Transverse colon (tissue), 4 donors: ENCODE results near the gene DIS3L2. TPM values are rescaled to one million over a fixed set of nuclear protein-coding genes. Genes with fewer than 3 reads are reported as not detected.
"Not testable (repeated sequence)": the region's sequence is repeated elsewhere in the genome, so short reads cannot be mapped to it uniquely, and the experiment has no call there.

Source experiments
- DNase-seq: peaks from one replicate; pipeline ENCODE4 v3.0.0-alpha.2; 2019
- H3K27ac ChIP-seq, 4 donors: fragments of 200-600 bp; sonication (generic); 2 replicates each; pipeline ENCODE4 v1.5.1; 2016 to 2018; ENCODE audit warnings: inconsistent platforms in 4 of 4
- H3K27me3 ChIP-seq: fragments of 200-600 bp; sonication (generic); 2 replicates; pipeline ENCODE4 v1.5.1; 2017; ENCODE audit warnings: inconsistent platforms
- H3K36me3 ChIP-seq, 4 donors: fragments of 200-600 bp; sonication (generic); 2 replicates each; pipeline ENCODE4 v1.5.1; 2017 to 2019; ENCODE audit warnings: inconsistent platforms in 4 of 4
- H3K4me1 ChIP-seq, 4 donors: fragments of 200-600 bp; sonication (generic); 2 replicates each; pipeline ENCODE4 v1.5.1; 2017 to 2020; ENCODE audit warnings: inconsistent platforms in 4 of 4
- H3K4me3 ChIP-seq, 4 donors: fragments of 200-600 bp; sonication (generic); 1 replicate in 1 of 4; 2 replicates in 3 of 4; pipeline versions ENCODE4 v1.5.1 to v1.6.1; 2017 to 2019; ENCODE audit warnings: inconsistent platforms in 4 of 4
- H3K9me3 ChIP-seq, 2 donors: fragments of 200-600 bp; sonication (generic); 2 replicates each; pipeline ENCODE4 v1.5.1; 2017 to 2019; ENCODE audit warnings: inconsistent platforms in 2 of 2
- EP300 ChIP-seq: sonication (generic); formaldehyde crosslinking; IDR thresholded peaks from one replicate; pipeline ENCODE4 v1.6.1; 2017; ENCODE audit warnings: antibody characterized with exemption, low read depth
- POLR2A ChIP-seq: fragments of 450-650 bp; IDR thresholded peaks from one replicate; pipeline ENCODE4 v1.6.1; 2016; ENCODE audit warnings: antibody characterized with exemption, mild to moderate bottlenecking, moderate library complexity
- POLR2AphosphoS5 ChIP-seq, 3 donors: sonication (generic); formaldehyde crosslinking; IDR thresholded peaks; one replicate each; pipeline ENCODE4 v1.6.1; 2016; ENCODE audit warnings: antibody characterized with exemption in 3 of 3
- WGBS, 2 donors: methylation state at CpG; one replicate each; pipeline ENCODE4 v1.1.5; 2018; ENCODE audit warnings: low coverage in 1 of 2; 5-methylcytosine and 5-hydroxymethylcytosine counted together
- in situ Hi-C, 4 donors: fragments of 200-750 bp; cut with MboI; loops; one replicate each; pipeline versions ENCODE4 v1.15.0 to v1.15.1; 2017; ENCODE audit warnings: low sequenced_read_pairs in 3 of 4, low pct_ligation_motif_present in 1 of 4, low pct_unique_long_range_greater_than_20kb in 1 of 4
- intact Hi-C: fragments of 100-400 bp; cut with DNase I; formaldehyde crosslinking; loops from one replicate; pipeline ENCODE4 v1.15.1; 2023; ENCODE audit warnings: low total_unique reads
- total RNA-seq, 4 donors: library from RNA; depleted of rRNA; stranded (reverse); fragments of >200 nt; gene quantifications; one replicate each; pipeline ENCODE4 v1.1.0, GENCODE V29; 2016
- TF ChIP-seq, protein P1 (sequence below), 5 experiments: fragments of 200-600 bp in 3 of 5; fragments of 450-650 bp in 2 of 5; sonication (generic) in 3 of 5; IDR thresholded peaks; 1 replicate in 2 of 5; 2 replicates in 3 of 5; pipeline ENCODE4 v1.5.1; 2016 to 2017; ENCODE audit warnings: antibody characterized with exemption in 5 of 5, inconsistent platforms in 3 of 5, mild to moderate bottlenecking in 2 of 5, moderate library complexity in 1 of 5

The DIS3L2 gene
- total RNA-seq, 4 donors from 2014 or later, result 24.7 to 99.9 (median 51.2) TPM

DNA sequence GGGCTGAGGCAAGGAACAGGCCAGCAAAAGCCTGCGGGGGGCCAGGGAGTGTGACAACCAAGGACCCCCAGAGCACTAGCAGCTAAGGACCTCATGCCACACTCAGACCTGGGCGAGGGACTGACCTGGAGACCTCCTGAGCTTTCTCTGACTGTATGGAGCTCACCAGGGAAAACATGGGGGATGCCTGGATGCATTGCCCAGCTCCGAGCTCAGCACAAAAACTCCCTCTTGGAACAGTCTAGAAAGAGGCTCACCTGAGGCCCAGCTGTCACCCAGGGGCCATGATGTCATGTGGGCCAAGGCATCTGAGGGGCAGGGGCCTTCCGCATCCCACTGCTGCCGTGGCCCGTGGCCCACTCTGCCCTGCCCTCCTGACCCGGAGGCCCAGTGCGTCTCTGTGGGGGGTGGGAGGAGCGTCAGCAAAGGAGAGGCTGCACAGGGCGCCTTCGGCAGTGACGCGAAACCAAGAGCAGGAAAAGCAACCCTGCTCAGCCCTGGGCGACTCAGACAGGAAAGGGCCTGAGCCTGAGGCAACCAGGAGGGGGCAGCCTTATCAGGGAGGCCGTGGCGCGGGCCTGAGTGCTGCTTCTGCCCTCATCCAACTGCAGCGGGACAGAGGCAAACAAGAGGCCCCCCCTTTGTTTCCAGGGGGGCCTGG is 359.8 kb downstream of the DIS3L2 start:
- Histone ChIP-seq H3K27me3 (no peaks in the 10 kb centered on the region), H3K9me3 (no peaks in the 10 kb centered on the region), H3K4me1 (peaks cover 0 to 17% (median 10%) of the 10 kb centered on the region in 4 donors), H3K4me3 (no peak overlapping the region), H3K36me3 (no peaks in the 10 kb centered on the region), H3K27ac (no peak overlapping the region)
- in situ Hi-C loops (loop anchor here (10.0 to 25.0 kb wide), 3 partner anchors 396 to 416 kb away; partner anchors contain the start of gene NPPC (in 1 of the 4)), intact Hi-C loops (no loop called here)
- TF ChIP-seq POLR2A, result no peak
- TF ChIP-seq POLR2AphosphoS5 (IDR thresholded peaks at IDR 0.05), result no peak
- TF ChIP-seq EP300, result no peak
- peak; percentile 6 for DNase-seq
- 87% methylated on average over 18 of the region's 18 CpGs; no CpG with 5 or more reads in 1 of the 2 donors for WGBS, 2 donors

DNA sequence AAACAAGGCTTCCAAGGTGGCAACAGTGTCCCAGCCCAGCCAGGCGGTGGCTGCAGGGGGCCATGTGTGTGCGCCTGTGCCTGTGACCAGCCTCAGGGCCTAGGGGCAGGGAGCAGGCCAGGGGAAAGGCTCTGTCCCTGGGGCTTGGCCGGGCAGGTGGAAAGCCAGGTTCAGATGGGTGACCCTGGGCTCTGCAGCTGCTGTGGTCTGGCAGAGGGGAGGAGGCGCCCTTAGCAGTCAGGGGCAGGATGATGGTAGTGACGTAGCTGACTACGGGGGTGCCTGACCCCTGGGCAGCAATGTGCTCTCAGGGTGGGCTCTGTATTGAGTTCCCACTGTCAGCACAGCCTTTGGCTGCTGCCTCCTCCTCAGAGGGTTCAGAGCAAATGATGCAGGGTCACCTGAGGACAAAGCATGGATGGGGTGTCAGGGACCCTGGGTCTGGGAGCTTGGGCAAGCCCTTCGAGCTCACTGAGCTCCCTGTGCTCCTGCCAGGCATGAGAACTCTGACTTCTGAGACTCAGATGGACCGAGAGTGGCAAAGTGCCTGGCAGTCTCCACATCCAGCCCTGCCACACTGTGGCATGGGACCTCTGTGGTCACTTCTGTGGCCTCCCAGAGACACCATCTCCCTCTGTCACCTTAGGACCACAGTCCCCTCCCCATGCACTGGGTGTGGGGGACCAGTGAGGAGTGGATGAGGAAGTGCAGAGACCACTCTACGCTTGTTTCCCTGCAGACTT is 360.5 kb downstream of the DIS3L2 start:
- Histone ChIP-seq H3K4me1 (peaks cover 0 to 10% (median 5%) of the 10 kb centered on the region in 4 donors), H3K9me3 (no peaks in the 10 kb centered on the region), H3K4me3 (no peak overlapping the region), H3K27me3 (no peaks in the 10 kb centered on the region), H3K27ac (no peak overlapping the region), H3K36me3 (no peaks in the 10 kb centered on the region)
- in situ Hi-C loops, result loop anchor here (10.0 to 25.0 kb wide), 3 partner anchors 397 to 417 kb away; partner anchors contain the start of gene NPPC (in 1 of the 4)
- TF ChIP-seq EP300 (no peak), POLR2AphosphoS5 (IDR thresholded peaks at IDR 0.05) (no peak), POLR2A (no peak)
- TF ChIP-seq, protein P1, sequence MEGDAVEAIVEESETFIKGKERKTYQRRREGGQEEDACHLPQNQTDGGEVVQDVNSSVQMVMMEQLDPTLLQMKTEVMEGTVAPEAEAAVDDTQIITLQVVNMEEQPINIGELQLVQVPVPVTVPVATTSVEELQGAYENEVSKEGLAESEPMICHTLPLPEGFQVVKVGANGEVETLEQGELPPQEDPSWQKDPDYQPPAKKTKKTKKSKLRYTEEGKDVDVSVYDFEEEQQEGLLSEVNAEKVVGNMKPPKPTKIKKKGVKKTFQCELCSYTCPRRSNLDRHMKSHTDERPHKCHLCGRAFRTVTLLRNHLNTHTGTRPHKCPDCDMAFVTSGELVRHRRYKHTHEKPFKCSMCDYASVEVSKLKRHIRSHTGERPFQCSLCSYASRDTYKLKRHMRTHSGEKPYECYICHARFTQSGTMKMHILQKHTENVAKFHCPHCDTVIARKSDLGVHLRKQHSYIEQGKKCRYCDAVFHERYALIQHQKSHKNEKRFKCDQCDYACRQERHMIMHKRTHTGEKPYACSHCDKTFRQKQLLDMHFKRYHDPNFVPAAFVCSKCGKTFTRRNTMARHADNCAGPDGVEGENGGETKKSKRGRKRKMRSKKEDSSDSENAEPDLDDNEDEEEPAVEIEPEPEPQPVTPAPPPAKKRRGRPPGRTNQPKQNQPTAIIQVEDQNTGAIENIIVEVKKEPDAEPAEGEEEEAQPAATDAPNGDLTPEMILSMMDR (IDR thresholded peaks at IDR 0.05), result no peak
- WGBS, 2 donors, result 90% methylated on average over 9 of the region's 9 CpGs; no CpG with 5 or more reads in 1 of the 2 donors
- intact Hi-C loops, result no loop called here
- DNase-seq, result peak; percentile 4

DNA sequence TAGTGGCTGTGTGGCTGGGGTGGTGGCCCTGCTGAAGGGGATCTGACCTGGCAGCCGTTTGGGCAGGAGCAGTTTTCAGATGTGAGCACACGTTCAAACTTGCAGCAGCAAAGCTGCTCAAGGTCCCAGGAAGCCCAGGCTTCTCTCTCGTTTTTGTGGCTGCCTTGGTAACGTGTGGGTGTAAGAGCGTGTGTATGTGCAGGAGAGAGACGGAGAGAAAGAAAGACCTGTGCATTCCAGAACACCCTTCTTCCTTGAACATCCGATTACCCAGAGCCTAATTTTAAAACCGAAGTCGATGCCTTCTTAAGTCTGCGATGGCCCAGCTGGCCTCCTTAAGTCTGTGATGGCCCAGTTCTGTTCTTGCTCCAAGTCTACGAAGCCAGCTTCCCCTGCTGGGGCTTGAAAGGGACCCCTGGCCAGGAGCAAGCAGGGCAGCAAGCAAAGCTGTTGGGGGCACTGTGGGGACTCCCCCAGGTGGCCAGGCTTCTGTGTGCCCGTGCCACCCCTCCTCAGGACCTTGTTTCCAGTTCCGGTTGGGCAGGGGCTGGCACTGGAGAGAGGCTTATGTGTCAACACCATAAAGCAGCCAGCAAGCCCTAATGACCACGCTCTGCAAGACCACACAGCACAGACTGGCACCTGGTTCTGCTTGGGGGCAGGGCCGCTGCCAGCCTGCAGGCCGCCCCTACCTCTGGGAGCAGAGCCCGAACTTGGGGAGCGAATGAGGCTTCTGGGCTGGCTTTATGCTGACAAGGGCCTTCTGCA is 361.2 kb downstream of the DIS3L2 start:
- TF ChIP-seq, protein P1 (IDR thresholded peaks at IDR 0.05), result no peak
- TF ChIP-seq POLR2AphosphoS5 (IDR thresholded peaks at IDR 0.05) (no peak), EP300 (no peak), POLR2A (no peak)
- DNase-seq, result peak; percentile 5
- intact Hi-C loops (no loop called here), in situ Hi-C loops (loop anchor here (10.0 to 25.0 kb wide), 3 partner anchors 398 to 418 kb away; partner anchors contain the start of gene NPPC (in 1 of the 4))
- Histone ChIP-seq H3K4me1 (peaks cover 0 to 8% (median 3%) of the 10 kb centered on the region in 4 donors), H3K9me3 (no peaks in the 10 kb centered on the region), H3K27ac (no peak overlapping the region), H3K4me3 (no peak overlapping the region), H3K36me3 (no peaks in the 10 kb centered on the region), H3K27me3 (no peaks in the 10 kb centered on the region)
- WGBS, 2 donors, result 85 to 95% methylated on average over 4 to 17 of the region's 18 CpGs

DNA sequence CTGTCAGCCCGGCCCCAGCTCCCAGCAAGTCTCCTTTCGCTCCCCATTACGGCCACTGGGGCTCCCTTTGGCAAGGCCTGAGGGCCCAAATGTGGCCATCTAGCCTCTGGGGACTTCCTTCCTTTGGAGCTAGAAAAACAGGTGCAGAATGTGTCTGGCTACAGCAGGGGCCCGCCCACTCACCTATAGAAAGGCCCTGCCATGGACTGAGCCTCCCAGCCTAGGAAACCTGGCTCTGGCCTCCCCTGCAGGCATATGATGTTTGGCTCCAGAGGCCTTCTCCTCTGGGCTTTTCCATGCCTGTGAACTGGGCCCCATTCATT is 361.8 kb downstream of the DIS3L2 start:
- intact Hi-C loops (no loop called here), in situ Hi-C loops (loop anchor here (10.0 to 25.0 kb wide), 3 partner anchors 398 to 418 kb away; partner anchors contain the start of gene NPPC (in 1 of the 4))
- no peak for TF ChIP-seq POLR2AphosphoS5 (IDR thresholded peaks at IDR 0.05)
- TF ChIP-seq, protein P1 (IDR thresholded peaks at IDR 0.05), result no peak
- TF ChIP-seq EP300, result no peak
- no peak for TF ChIP-seq POLR2A
- Histone ChIP-seq H3K27ac (no peak overlapping the region), H3K4me3 (no peak overlapping the region), H3K27me3 (no peaks in the 10 kb centered on the region), H3K36me3 (no peaks in the 10 kb centered on the region), H3K9me3 (no peaks in the 10 kb centered on the region), H3K4me1 (peaks cover 0 to 8% (median 3%) of the 10 kb centered on the region in 4 donors)
- no peak for DNase-seq
- 89% methylated on average over 4 of the region's 4 CpGs; no CpG with 5 or more reads in 1 of the 2 donors for WGBS, 2 donors

DNA sequence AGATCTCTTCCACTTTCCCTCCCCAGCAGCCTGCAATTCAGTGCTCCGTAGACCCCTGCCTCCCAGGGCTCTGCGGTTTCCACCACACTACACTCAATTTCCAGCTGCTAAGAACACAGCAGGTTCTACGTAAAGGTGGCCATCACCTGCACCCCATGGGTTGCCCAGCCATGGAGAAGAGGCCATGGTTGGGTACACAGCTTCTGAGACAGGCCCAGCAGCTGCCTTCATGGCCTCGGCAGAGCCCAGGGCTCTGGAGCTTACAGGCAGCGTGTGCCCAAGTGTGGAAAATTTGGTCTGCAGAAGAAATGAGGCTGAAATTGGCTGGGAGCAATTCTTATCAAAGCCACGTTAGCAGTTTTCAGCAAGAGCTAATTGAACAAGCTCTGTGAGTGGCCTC is 362.5 kb downstream of the DIS3L2 start:
- in situ Hi-C loops, result loop anchor here (10.0 to 25.0 kb wide), 3 partner anchors 399 to 419 kb away; partner anchors contain the start of gene NPPC (in 1 of the 4)
- H3K4me3 ChIP-seq, intact Hi-C loops, DNase-seq, H3K27me3 ChIP-seq, H3K9me3 ChIP-seq, H3K27ac ChIP-seq, H3K36me3 ChIP-seq, H3K4me1 ChIP-seq: not testable (repeated sequence)
- 91% methylated on average over 6 of the region's 6 CpGs; no CpG with 5 or more reads in 1 of the 2 donors for WGBS, 2 donors
